ENCODE measurements around the gene FGD4.

FGD4 gene

DNA sequence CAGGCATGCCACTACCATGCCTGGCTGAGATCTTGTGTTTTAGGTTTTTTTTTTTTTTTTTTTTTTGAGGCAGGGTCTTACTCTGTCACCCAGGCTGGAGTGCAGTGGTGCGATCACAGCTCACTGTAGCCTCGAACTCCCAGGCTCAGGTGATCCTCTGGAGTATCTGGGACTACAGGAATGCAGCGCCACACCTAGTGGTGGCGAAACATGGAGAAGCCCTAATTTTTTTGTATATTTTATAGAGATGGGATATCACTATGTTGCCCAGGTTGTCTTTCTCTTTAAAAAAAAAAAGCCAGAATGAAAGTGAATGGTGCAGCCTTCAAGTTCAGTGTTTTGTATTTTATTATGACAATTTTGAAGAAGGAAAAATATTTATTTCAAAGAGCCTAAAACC, 44.1 kb downstream of the FGD4 start:
- no peaks in the 10 kb centered on the region for H3K36me3 ChIP-seq (ENCODE audit: control insufficient read depth, insufficient read depth, low read length)
- H3K27me3 ChIP-seq (replicated peaks; ENCODE audit: control insufficient read depth, insufficient read depth, low read length) = no peaks in the 10 kb centered on the region
- no peak overlapping the region for H3K4me3 ChIP-seq (replicated peaks; ENCODE audit: low read depth, low read length)
- TF ChIP-seq, protein P1, sequence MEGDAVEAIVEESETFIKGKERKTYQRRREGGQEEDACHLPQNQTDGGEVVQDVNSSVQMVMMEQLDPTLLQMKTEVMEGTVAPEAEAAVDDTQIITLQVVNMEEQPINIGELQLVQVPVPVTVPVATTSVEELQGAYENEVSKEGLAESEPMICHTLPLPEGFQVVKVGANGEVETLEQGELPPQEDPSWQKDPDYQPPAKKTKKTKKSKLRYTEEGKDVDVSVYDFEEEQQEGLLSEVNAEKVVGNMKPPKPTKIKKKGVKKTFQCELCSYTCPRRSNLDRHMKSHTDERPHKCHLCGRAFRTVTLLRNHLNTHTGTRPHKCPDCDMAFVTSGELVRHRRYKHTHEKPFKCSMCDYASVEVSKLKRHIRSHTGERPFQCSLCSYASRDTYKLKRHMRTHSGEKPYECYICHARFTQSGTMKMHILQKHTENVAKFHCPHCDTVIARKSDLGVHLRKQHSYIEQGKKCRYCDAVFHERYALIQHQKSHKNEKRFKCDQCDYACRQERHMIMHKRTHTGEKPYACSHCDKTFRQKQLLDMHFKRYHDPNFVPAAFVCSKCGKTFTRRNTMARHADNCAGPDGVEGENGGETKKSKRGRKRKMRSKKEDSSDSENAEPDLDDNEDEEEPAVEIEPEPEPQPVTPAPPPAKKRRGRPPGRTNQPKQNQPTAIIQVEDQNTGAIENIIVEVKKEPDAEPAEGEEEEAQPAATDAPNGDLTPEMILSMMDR (IDR thresholded peaks at IDR 0.05; ENCODE audit: insufficient read depth, low read length, poor library complexity, severe bottlenecking) = no peak
- DNase-seq (ENCODE audit: extremely low read depth, insufficient read length) = no peak

DNA sequence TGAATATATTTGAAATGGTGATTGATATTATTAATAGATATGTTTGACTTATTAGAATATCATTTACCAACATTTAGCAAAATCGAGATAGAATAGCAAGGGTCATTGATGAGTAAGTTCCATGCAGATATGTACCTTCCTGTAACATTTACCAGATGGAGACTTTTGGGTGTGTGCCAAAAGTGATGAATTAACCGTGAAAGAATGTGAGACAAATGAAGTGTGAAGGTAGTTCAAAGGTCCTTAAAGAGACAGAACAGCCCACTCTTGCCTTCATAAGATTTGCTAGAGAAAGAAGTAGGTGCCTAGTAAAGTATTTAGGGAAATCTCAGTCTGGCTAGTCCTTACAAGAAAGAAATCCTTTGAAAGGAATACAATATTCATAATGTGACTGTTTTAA, 45.5 kb downstream of the FGD4 start:
- no peak for DNase-seq (ENCODE audit: extremely low read depth, insufficient read length)
- TF ChIP-seq, protein P1 (IDR thresholded peaks at IDR 0.05; ENCODE audit: insufficient read depth, low read length, poor library complexity, severe bottlenecking) = no peak
- H3K36me3 ChIP-seq (ENCODE audit: control insufficient read depth, insufficient read depth, low read length) = no peaks in the 10 kb centered on the region
- no peaks in the 10 kb centered on the region for H3K27me3 ChIP-seq (replicated peaks; ENCODE audit: control insufficient read depth, insufficient read depth, low read length)
- H3K4me3 ChIP-seq (replicated peaks; ENCODE audit: low read depth, low read length) = no peak overlapping the region

DNA sequence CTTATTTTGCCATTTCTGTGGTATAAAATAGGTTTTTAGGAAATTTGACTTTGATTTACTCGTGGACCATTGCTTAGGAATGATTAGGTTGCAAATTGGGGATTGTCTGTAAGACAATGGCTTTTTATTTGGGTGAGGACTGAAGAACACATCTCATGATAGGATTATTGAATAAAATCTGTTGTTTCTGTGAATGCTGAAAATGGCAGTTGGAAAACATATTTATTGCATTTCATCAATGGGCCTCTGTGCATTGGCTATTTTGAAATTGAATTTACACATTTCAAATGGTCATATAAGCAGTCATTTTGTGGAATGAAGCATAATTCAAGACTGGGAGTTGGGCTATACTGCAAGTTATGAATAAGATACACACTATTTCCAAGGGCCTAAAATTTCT, 46.0 kb downstream of the FGD4 start:
- no peak overlapping the region for H3K4me3 ChIP-seq (replicated peaks; ENCODE audit: low read depth, low read length)
- H3K27me3 ChIP-seq (replicated peaks; ENCODE audit: control insufficient read depth, insufficient read depth, low read length) = no peaks in the 10 kb centered on the region
- no peak for DNase-seq (ENCODE audit: extremely low read depth, insufficient read length)
- no peaks in the 10 kb centered on the region for H3K36me3 ChIP-seq (ENCODE audit: control insufficient read depth, insufficient read depth, low read length)
- TF ChIP-seq, protein P1 (IDR thresholded peaks at IDR 0.05; ENCODE audit: insufficient read depth, low read length, poor library complexity, severe bottlenecking) = no peak

DNA sequence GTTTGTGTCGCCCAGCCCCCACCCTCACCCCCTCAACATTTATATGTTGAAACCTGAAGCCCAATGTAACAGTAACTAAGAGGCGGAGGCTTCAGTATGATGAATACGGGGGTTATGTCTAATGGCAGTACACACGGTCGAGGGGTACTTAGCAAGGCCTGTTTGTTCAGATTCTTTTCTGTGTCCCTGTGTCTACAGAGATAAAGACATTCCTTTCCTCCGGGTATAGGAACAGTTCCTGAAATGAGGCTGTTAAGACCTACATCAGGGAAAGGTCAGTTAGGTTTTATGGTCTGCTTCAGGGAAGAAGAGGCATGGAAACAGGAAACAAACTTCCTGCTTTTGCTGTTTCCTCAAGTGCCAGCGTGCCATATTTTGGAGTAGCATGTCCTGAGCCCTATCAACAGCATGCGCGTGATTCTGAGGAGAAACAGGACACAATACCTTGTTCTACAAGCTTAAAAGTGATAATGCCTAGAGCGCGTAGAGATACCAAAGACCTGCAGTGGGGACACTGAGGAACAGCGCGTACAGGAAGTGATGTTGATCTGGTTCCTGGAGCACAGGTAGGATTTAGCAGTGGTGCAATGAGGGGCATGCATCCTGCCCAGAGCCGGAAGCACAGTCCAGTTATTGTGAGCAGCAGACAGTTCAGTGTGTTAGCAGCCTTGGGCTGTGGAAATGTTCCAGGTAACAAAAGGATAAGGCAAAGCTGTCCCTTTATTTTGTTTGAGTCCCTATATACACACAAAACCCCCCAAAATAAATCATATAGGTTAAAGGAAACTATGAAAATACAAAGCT, 47.2 kb downstream of the FGD4 start:
- Histone ChIP-seq H3K4me3 (replicated peaks; ENCODE audit: low read depth, low read length) (no peak overlapping the region), H3K27me3 (replicated peaks; ENCODE audit: control insufficient read depth, insufficient read depth, low read length) (no peaks in the 10 kb centered on the region), H3K36me3 (ENCODE audit: control insufficient read depth, insufficient read depth, low read length) (no peaks in the 10 kb centered on the region)
- no peak for DNase-seq (ENCODE audit: extremely low read depth, insufficient read length)
- TF ChIP-seq, protein P1 (IDR thresholded peaks at IDR 0.05; ENCODE audit: insufficient read depth, low read length, poor library complexity, severe bottlenecking) = no peak

DNA sequence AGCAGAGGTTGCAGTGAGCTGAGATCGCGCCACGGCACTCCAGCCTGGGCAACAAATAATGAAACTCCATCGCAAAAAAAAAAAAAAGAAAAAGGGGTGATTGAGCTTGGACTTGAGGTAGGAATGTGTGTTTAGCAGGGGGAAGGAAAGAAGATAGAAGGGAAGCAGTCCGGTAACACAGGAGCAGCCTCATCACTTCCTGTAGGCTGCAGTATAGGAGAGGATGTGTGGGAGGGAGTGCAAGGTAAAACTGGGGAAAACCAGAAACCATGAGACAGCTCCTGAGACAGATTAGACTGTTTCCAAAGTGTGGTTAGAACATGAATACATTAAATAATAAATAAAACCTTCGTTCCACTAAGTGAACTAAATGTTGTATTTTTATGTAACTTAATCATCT, 49.2 kb downstream of the FGD4 start:
- TF ChIP-seq, protein P1 (IDR thresholded peaks at IDR 0.05; ENCODE audit: insufficient read depth, low read length, poor library complexity, severe bottlenecking) = no peak
- H3K36me3 ChIP-seq (ENCODE audit: control insufficient read depth, insufficient read depth, low read length) = no peaks in the 10 kb centered on the region
- H3K4me3 ChIP-seq (replicated peaks; ENCODE audit: low read depth, low read length) = no peak overlapping the region
- H3K27me3 ChIP-seq (replicated peaks; ENCODE audit: control insufficient read depth, insufficient read depth, low read length) = no peaks in the 10 kb centered on the region
- DNase-seq (ENCODE audit: extremely low read depth, insufficient read length) = no peak
